ENCODE results near the gene RAB6A.

DNA sequence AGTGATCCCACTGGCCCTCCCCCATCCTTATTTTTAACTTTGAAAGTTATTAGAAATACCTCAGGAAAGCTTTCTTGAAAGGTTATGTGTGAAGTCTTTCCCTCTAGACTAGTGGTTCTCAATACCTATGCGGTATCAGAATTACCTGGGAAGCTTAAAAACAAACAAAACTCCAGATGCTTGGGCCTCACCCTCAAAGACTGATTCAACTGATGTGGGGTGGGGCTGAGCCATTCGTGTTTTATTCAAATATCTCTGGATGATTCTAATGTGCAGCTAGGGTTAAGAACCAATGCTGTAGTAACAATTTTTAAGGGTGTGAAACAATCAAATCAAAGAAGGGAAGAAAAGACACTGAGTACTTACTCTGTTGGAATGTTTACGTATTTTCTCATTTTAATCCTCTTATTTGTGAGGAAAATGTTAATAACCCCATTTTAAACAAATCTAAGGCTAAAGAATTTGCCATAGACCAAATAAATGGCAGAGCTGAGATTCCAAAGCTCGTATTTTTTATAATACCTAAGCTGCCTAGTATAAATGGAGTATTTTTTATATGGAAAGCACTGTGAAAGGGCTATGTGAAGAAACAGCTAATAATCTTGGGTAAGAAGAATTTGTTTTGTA lies 66.9 kb downstream of the RAB6A start:
- TF ChIP-seq POLR2A (IDR thresholded peaks at IDR 0.05) (no peak), CTCF (IDR thresholded peaks at IDR 0.05 in 4 of 5, conservative IDR thresholded peaks at IDR 0.05 in 1 of 5) (no peak)
